ENCODE data around the gene E2F2.

E2F2 gene

GRCh38 chr1:23563003-23563402 lies 32.0 kb upstream of the E2F2 start:
- no peak for DNase-seq (ENCODE audit: low read depth)

- DNase-seq (ENCODE audit: low read depth) = no peak
Observed at GRCh38 chr1:23562137-23562876, 31.3 kb upstream of the E2F2 start.

GRCh38 chr1:23561813-23562100 lies 30.7 kb upstream of the E2F2 start:
- DNase-seq (ENCODE audit: low read depth) = no peak

- no peak for DNase-seq (ENCODE audit: low read depth)
Observed at GRCh38 chr1:23561076-23561812, 30.2 kb upstream of the E2F2 start.

GRCh38 chr1:23559985-23560741 lies 29.1 kb upstream of the E2F2 start:
- no peak for DNase-seq (ENCODE audit: low read depth)

- peak; percentile 84 for DNase-seq (ENCODE audit: low read depth)
Observed at GRCh38 chr1:23559136-23559984, 28.3 kb upstream of the E2F2 start, which contains the start of gene ID3. ID3 (minus strand) TSS chr1:23559501; CDS start chr1:23559426, 75 bp downstream.

- no peak for DNase-seq (ENCODE audit: low read depth)
Observed at GRCh38 chr1:23558872-23559135, 27.8 kb upstream of the E2F2 start.

- DNase-seq (ENCODE audit: low read depth) = no peak
Observed at GRCh38 chr1:23558140-23558871, 27.3 kb upstream of the E2F2 start.

GRCh38 chr1:23557471-23558124 lies 26.6 kb upstream of the E2F2 start:
- DNase-seq (ENCODE audit: low read depth) = no peak

GRCh38 chr1:23556635-23557470 lies 25.8 kb upstream of the E2F2 start:
- DNase-seq (ENCODE audit: low read depth) = no peak

GRCh38 chr1:23555986-23556634 lies 25.1 kb upstream of the E2F2 start:
- no peak for DNase-seq (ENCODE audit: low read depth)

- no peak for DNase-seq (ENCODE audit: low read depth)
Observed at GRCh38 chr1:23555270-23555985, 24.4 kb upstream of the E2F2 start.

GRCh38 chr1:23554481-23555269 lies 23.6 kb upstream of the E2F2 start:
- peak; percentile 77 for DNase-seq (ENCODE audit: low read depth)

GRCh38 chr1:23554127-23554480 lies 23.1 kb upstream of the E2F2 start:
- DNase-seq (ENCODE audit: low read depth) = no peak

- no peak for DNase-seq (ENCODE audit: low read depth)
Observed at GRCh38 chr1:23553231-23554126, 22.4 kb upstream of the E2F2 start.

GRCh38 chr1:23551849-23552248 lies 20.8 kb upstream of the E2F2 start:
- DNase-seq (ENCODE audit: low read depth) = no peak

GRCh38 chr1:23548704-23549143 lies 17.7 kb upstream of the E2F2 start:
- no peak for DNase-seq (ENCODE audit: low read depth)
